CD4-positive, alpha-beta T cell (primary cell): ENCODE results near the gene IVNS1ABP. TPM values are rescaled to one million over a fixed set of nuclear protein-coding genes. Genes with fewer than 3 reads are reported as not detected.

ENCODE experiments used
- ATAC-seq: fragments of 200-7000 bp; cut with Tn5 transposase; one replicate; pipeline ENCODE4 v1.10.0; 2022; ENCODE audit warnings: mild to moderate bottlenecking; ENCODE audit not compliant: poor library complexity
- CTCF ChIA-PET: fragments of 350-600 bp; sonication (Branson Sonifier 250); formaldehyde crosslinking; loops from one replicate; lab custom pipeline; 2021; ENCODE audit warnings: antibody characterized with exemption, inconsistent platforms; lab: Charles Lee
- POLR2A ChIA-PET: fragments of 350-600 bp; sonication (Branson Sonifier 250); formaldehyde crosslinking; loops from one replicate; lab custom pipeline; 2021; ENCODE audit warnings: antibody characterized with exemption, inconsistent platforms; lab: Charles Lee
- DNase-seq, 14 experiments: peaks; one replicate each; pipeline ENCODE4 v3.0.0-alpha.2; 2013 to 2020; ENCODE audit warnings: mixed read lengths in 2 of 14
- H3K27ac ChIP-seq, 2 donors: one replicate each; pipeline versions ENCODE4 v1.5.1 to v1.7.0; 2013; ENCODE audit warnings: low read length in 2 of 2, low read depth in 1 of 2, mild to moderate bottlenecking in 1 of 2
- H3K27me3 ChIP-seq, 2 experiments: 1 replicate in 1 of 2; 2 replicates in 1 of 2; pipeline versions ENCODE4 v1.6.1 to v1.7.0; 2013; ENCODE audit warnings: low read length in 2 of 2, control low read depth in 1 of 2, mild to moderate bottlenecking in 1 of 2, moderate library complexity in 1 of 2; ENCODE audit not compliant: insufficient read depth in 2 of 2, control insufficient read depth in 1 of 2
- H3K36me3 ChIP-seq: one replicate; pipeline ENCODE4 v1.6.1; 2013; ENCODE audit warnings: low read length, control low read depth; ENCODE audit not compliant: insufficient read depth
- H3K4me1 ChIP-seq: one replicate; pipeline ENCODE4 v1.6.1; 2013; ENCODE audit warnings: low read length, control low read depth; ENCODE audit not compliant: insufficient read depth
- H3K4me3 ChIP-seq: one replicate; pipeline ENCODE4 v1.5.1; 2013; ENCODE audit warnings: mild to moderate bottlenecking, low read length, moderate library complexity
- H3K9me3 ChIP-seq, 2 experiments: 1 replicate in 1 of 2; 2 replicates in 1 of 2; pipeline versions ENCODE4 v1.6.1 to v1.7.0; 2013; ENCODE audit warnings: low read length in 2 of 2, mild to moderate bottlenecking in 2 of 2, control low read depth in 1 of 2, moderate library complexity in 1 of 2; ENCODE audit not compliant: control insufficient read depth in 1 of 2, insufficient read depth in 1 of 2
- H3K27ac Mint-ChIP-seq: one replicate; pipeline ENCODE4 v1.8.0; 2020; ENCODE audit warnings: mixed read lengths
- H3K27me3 Mint-ChIP-seq: one replicate; pipeline ENCODE4 v1.8.0; 2021; ENCODE audit warnings: mixed read lengths
- H3K36me3 Mint-ChIP-seq: one replicate; pipeline ENCODE4 v1.8.0; 2021; ENCODE audit warnings: low read depth, mixed read lengths
- H3K4me1 Mint-ChIP-seq: one replicate; pipeline ENCODE4 v1.8.0; 2021; ENCODE audit warnings: low read depth, mixed read lengths
- H3K4me3 Mint-ChIP-seq: one replicate; pipeline ENCODE4 v1.8.0; 2020; ENCODE audit warnings: mild to moderate bottlenecking, mixed read lengths
- H3K9me3 Mint-ChIP-seq: one replicate; pipeline ENCODE4 v1.8.0; 2020; ENCODE audit warnings: mixed read lengths
- CTCF ChIP-seq: fragments of 200-600 bp; IDR thresholded peaks from one replicate; pipeline ENCODE4 v1.8.0; 2022; ENCODE audit warnings: antibody characterized with exemption, mild to moderate bottlenecking
- intact Hi-C, 2 experiments: fragments of 100-400 bp; cut with DNase I in 1 of 2; cut with micrococcal nuclease in 1 of 2; formaldehyde crosslinking; loops; one replicate each; pipeline versions ENCODE4 v1.15.1 to v1.9.0; 2023 to 2025; cut with DNase I, micrococcal nuclease
- total RNA-seq, 174 experiments: library from RNA in 2 of 174; stranded (reverse) in 2 of 174; gene quantifications; one replicate each; pipeline ENCODE4 v1.2.3 and lab custom pipeline; 2021 to 2026

IVNS1ABP gene
- total RNA-seq, 2 experiments from 2014 or later = 234 to 254 TPM

GRCh38 chr1:185291652-185292051 is 25.4 kb downstream of the IVNS1ABP start:
- H3K4me1 ChIP-seq = no peaks in the 10 kb centered on the region
- H3K27me3 Mint-ChIP-seq = no peaks in the 10 kb centered on the region
- TF ChIP-seq CTCF = no peak
- no peak for DNase-seq
- H3K27ac Mint-ChIP-seq = no peak overlapping the region
- no peak overlapping the region for H3K27ac ChIP-seq
- no peaks in the 10 kb centered on the region for H3K9me3 Mint-ChIP-seq
- peaks cover 23% of the 10 kb centered on the region for H3K36me3 ChIP-seq
- no peaks in the 10 kb centered on the region for H3K27me3 ChIP-seq
- H3K4me1 Mint-ChIP-seq = peaks cover 40% of the 10 kb centered on the region
- H3K4me3 ChIP-seq = no peak overlapping the region
- no peak overlapping the region for H3K4me3 Mint-ChIP-seq
- POLR2A ChIA-PET = interaction anchor here (1.1 to 5.2 kb wide), 5 partner anchors 10 to 275 kb away, joined by 3 to 36 read pairs (median 4); partner anchors contain the start of gene IVNS1ABP
- no peaks in the 10 kb centered on the region for H3K9me3 ChIP-seq
- no peak for ATAC-seq
- H3K36me3 Mint-ChIP-seq = peaks cover 51% of the 10 kb centered on the region
- intact Hi-C loops = loop anchor here in 1 of 2 experiments (5.0 kb wide), 1 partner anchor 44 kb away; no protein-coding TSS in a partner anchor
- CTCF ChIA-PET = interaction anchor here (0.7 to 2.6 kb wide), 7 partner anchors 10 to 1359 kb away, joined by 3 to 8 read pairs (median 4); no protein-coding TSS in a partner anchor

GRCh38 chr1:185291159-185291558 is 25.9 kb downstream of the IVNS1ABP start:
- H3K27me3 Mint-ChIP-seq = no peaks in the 10 kb centered on the region
- no peak overlapping the region for H3K27ac Mint-ChIP-seq
- H3K4me3 Mint-ChIP-seq = no peak overlapping the region
- no peaks in the 10 kb centered on the region for H3K4me1 ChIP-seq
- no peaks in the 10 kb centered on the region for H3K9me3 Mint-ChIP-seq
- no peak overlapping the region for H3K27ac ChIP-seq
- POLR2A ChIA-PET = interaction anchor here (1.1 to 5.2 kb wide), 5 partner anchors 9 to 275 kb away, joined by 3 to 36 read pairs (median 4); partner anchors contain the start of gene IVNS1ABP
- no peak for TF ChIP-seq CTCF
- intact Hi-C loops = loop anchor here in 1 of 2 experiments (5.0 kb wide), 1 partner anchor 44 kb away; no protein-coding TSS in a partner anchor
- H3K36me3 ChIP-seq = peaks cover 18% of the 10 kb centered on the region
- no peaks in the 10 kb centered on the region for H3K9me3 ChIP-seq
- peaks cover 46% of the 10 kb centered on the region for H3K36me3 Mint-ChIP-seq
- ATAC-seq (no peak), DNase-seq (no peak)
- H3K4me3 ChIP-seq = no peak overlapping the region
- H3K27me3 ChIP-seq = no peaks in the 10 kb centered on the region
- H3K4me1 Mint-ChIP-seq = peaks cover 37% of the 10 kb centered on the region
- CTCF ChIA-PET = interaction anchor here (1.0 to 2.6 kb wide), 4 partner anchors 10 to 380 kb away, joined by 4 to 8 read pairs (median 6); no protein-coding TSS in a partner anchor

- intact Hi-C loops = loop anchor here in 1 of 2 experiments (5.0 kb wide), 1 partner anchor 43 kb away; no protein-coding TSS in a partner anchor
- TF ChIP-seq CTCF = no peak
- DNase-seq (no peak), ATAC-seq (no peak)
- Mint-ChIP-seq H3K4me1 (peaks cover 47% of the 10 kb centered on the region), H3K27ac (no peak overlapping the region), H3K4me3 (no peak overlapping the region), H3K9me3 (no peaks in the 10 kb centered on the region), H3K27me3 (no peaks in the 10 kb centered on the region), H3K36me3 (peaks cover 33% of the 10 kb centered on the region)
- Histone ChIP-seq H3K4me1 (peaks cover 3% of the 10 kb centered on the region), H3K27me3 (no peaks in the 10 kb centered on the region), H3K9me3 (no peaks in the 10 kb centered on the region), H3K36me3 (peaks cover 7% of the 10 kb centered on the region), H3K27ac (no peak overlapping the region), H3K4me3 (no peak overlapping the region)
- ChIA-PET CTCF (no interaction called here), POLR2A (interaction anchor here (2.0 to 5.2 kb wide), 2 partner anchors 8 to 27 kb away, joined by 13 to 36 read pairs; partner anchors contain the start of gene IVNS1ABP)
Observed at GRCh38 chr1:185289880-185290279, 27.2 kb downstream of the IVNS1ABP start.
